Activated T-cell treated with anti-CD3 and anti-CD28 coated beads for 24 hours (primary cell): ENCODE data around the gene PVALB.

Source experiments
- DNase-seq: peaks from one replicate; pipeline ENCODE4 v3.0.0-alpha.2; 2020; ENCODE audit warnings: low read depth

The PVALB gene, protein sequence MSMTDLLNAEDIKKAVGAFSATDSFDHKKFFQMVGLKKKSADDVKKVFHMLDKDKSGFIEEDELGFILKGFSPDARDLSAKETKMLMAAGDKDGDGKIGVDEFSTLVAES

DNA sequence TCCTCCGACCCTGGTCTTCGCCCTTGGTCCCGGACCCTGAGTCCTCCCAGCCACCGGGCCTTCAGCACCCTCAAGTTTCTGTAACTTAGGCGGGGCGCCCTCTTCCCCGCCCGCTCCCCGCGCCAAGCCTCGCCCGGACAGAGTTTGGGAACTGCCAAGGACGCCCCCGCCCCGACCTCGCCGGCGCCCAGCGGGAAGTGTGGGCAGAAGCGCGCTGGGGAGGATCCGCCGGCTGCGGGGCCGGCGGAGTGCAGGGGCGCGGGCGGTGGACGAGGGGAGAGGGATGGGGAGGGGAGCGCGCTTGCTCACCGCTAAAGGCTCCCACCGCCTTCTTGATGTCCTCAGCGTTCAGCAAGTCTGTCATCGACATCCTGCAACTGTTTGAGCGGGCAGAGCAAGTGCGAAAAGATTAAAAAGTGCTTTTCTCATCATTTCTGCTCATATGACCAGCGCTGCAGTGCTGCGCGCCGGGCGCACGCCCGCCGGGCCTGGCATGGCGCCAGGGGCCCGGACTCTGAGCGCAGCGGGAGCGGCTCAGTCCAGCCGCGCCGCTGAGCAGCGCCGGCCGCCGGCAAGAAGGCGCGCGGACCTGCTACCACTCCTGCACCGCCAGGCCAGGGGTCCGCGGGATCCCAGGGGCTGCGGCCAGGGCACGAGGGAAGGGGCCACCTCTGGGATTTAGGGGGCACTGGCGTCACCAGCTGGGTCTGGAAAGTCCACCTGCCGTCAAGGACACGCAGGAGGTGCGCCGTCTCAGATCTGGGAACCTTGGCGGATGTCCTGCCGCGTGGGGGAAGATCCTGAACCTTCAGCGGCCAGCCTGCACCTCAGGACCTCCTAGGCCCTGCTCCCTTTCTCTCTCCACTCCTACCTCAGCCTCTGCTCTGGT, at the start of gene PVALB:
TSS of gene PVALB (minus strand) at position 400 of the 889 bp plus-strand sequence. CDS start at position 370, 30 bp downstream.
- no peak for DNase-seq

GRCh38 chr22:36865346-36865745, 48.5 kb upstream of the PVALB start:
- no peak for DNase-seq

DNA sequence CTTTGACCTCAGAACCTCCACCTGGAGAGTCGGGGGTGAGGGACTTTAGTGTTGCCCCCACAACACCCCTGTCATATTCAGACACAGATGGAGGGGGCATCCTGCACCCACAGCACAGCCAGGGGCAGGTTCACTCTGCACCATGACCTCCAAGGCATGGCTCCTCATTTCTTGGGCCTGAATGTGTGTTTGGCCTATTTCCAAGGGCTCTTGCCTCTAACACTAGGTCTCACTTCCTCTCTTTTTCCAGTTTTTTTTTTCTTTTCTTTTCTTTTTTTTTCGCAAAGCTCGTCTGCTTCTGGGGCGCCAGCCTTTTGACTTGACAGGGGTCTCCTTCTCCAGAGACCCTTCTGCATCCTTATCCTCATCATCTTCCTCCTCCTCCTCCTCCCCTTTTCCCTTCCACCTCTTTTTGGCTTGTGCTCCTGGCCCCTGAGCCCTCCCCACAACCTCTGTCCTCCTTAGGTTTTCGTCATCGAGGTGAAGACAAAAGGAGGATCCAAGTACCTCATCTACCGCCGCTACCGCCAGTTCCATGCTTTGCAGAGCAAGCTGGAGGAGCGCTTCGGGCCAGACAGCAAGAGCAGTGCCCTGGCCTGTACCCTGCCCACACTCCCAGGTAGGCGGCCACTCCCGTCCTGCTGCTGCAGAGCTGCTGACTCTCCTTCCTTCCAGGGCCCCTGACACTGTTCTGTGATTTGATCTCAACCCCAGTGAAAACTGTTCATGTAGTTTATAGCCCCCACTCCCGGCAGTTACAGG, 47.8 kb upstream of the PVALB start:
- no peak for DNase-seq

- DNase-seq: no peak
Measured at GRCh38 chr22:36863979-36864378, 47.1 kb upstream of the PVALB start.

DNA sequence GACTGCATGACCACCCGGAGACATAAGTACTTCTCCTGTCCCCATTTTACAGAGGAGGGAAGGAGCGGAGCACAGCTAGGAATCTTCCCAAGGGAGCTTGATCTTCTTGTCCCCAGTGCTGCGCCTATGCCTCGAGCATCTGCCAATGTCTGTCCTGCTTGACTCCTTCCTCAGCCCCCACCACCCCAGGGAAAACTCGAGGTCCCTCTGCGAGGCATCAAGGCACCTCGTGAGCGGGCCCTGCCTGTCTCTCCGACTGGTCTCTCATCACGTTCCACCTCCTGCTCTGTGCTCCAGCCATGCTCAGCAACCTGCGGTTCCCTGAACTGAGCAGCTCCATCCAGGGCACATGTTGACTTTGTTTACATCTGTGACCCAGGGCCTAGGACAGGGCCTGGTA, 46.4 kb upstream of the PVALB start:
- DNase-seq: no peak

GRCh38 chr22:36862251-36863242, 45.7 kb upstream of the PVALB start:
- no peak for DNase-seq

- peak; percentile 8 for DNase-seq
Measured at GRCh38 chr22:36860821-36861659, 44.2 kb upstream of the PVALB start, which contains the start of gene NCF4. TSS of gene NCF4 (plus strand) at chr22:36861006. CDS start at chr22:36861172, 166 bp downstream.

GRCh38 chr22:36860438-36860820, 43.6 kb upstream of the PVALB start:
- no peak for DNase-seq

- DNase-seq: no peak
Measured at GRCh38 chr22:36860017-36860416, 43.2 kb upstream of the PVALB start.

- DNase-seq: no peak
Measured at GRCh38 chr22:36858966-36859365, 42.1 kb upstream of the PVALB start.

DNA sequence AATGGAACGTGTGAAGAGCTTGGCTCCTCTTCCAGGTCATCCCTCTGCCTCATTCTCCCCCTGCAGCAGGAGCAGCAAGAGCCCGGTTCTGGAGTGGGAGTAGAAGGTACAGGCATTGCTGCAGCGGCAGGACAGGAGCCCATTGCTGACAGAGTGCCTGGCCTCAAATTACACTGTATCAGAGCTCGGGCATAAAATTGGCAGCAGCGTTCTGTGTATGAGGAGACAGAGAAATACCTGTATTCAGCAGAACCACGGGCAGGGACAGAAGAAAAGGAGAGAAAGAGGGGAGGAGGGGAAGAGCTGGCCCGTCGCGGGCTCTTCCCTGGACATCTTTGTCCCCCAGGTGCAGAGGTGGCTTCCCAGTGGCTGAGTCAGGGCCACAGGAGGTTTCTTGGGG, 41.3 kb upstream of the PVALB start:
- no peak for DNase-seq

GRCh38 chr22:36856792-36857135, 39.9 kb upstream of the PVALB start:
- DNase-seq: no peak

GRCh38 chr22:36856121-36856791, 39.4 kb upstream of the PVALB start:
- DNase-seq: peak; percentile 90

DNA sequence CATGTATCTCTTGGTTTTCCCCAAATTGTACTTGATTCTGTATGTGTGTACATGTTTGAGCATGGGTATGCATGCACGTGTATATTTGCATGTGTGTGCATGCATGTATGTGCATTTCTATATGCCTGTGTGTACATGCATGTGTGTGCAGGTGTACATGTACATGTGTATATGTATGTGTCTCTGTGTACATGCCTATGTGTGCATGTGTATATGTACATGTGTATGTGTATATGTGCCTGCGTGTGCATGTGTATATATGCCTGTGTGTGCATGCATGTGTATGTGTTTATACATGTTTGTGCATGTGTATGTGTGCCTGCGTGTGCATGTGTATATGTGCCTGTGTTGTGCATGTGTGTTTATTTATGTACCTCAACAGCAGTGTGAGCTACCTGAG, 38.6 kb upstream of the PVALB start:
- no peak for DNase-seq

DNA sequence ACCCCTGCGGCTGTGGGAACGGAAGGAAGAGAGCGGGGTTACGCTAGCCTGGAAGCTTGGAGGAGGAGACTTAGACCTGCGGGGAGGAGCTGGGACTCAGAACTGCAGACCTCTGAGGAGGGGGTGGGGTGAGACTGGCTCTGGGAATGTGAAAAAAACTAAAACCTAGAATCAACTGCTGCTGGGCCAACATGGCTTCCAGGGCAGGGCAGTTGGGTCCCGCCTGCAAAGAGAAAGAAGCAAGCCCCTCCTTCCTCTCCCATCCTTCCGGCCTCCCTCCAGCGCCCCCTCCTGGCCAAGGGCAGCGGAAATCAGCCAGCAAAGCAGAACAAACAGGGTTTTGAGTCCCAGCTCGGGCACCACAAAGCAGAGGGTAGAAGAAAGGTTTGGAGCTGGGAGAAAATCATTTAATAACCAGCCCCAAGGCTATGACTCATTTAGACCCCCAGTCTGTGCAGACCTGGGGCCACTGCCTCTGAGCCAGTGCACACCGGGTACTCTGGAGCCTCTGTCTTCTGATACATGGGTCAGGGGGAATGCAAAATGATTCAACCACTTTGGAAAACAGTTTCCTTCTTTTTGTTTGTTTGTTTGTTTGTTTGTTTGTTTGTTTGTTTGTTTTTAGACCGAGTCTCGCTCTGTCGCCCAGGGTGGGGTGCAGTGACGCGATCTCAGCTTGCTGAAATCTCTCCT, 36.7 kb upstream of the PVALB start:
- peak; percentile 81 for DNase-seq

DNA sequence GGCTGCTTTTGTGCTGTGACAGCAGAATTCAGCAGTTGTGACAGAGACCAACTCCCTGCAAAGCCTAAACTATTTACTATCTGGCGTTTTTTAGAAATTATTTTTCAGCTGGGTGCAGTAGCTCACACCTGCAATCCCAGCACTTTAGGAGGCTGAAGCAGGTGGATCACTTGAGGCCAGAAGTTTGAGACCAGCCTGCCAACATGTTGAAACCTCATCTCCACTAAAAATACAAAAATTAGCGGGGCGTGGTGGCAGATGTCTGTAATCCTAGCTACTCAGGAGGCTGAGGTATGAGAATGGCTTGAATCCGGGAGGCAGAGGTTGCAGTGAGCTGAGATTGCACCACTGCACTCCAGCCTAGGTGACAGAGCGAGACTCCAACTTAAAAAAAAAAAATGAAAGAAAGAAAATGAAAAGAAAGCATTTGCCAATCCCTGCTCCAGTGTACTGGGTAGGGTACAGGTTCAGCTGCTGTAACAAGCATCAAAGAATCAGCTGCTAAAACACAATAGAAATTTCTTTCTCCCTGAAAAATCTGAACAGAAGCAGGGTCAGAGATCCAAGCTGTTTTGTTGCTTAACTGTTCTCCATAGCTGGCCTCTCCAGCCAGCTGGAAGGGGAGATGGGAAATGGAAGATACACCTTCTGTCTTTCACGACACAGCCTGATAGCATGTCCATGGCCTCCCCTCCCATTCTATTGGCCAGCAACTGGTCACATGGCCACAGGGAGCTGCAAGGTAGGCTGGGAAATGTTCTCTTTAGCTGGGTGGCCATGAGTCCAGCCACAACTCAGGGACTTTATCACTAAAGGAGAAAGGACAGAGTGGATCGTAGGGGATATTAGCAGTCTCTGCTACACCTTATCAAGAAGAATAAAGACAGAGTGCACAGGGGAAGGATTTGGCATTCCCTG, 35.5 kb upstream of the PVALB start:
- no peak for DNase-seq

- no peak for DNase-seq
Measured at GRCh38 chr22:36850682-36851081, 33.8 kb upstream of the PVALB start.

GRCh38 chr22:36850056-36850455, 33.2 kb upstream of the PVALB start:
- no peak for DNase-seq

- DNase-seq: no peak
Measured at GRCh38 chr22:36846949-36847348, 30.1 kb upstream of the PVALB start.
